ENCODE data around the gene TPR. TPM values are rescaled to one million over a fixed set of nuclear protein-coding genes. Genes with fewer than 3 reads are reported as not detected.

The TPR gene
- total RNA-seq, 1 donor = 68.8 TPM

- Histone ChIP-seq H3K27me3 (ENCODE audit: insufficient read depth, low read length) (no peaks in the 10 kb centered on the region), H3K4me1 (ENCODE audit: insufficient read depth, low read length) (no peaks in the 10 kb centered on the region), H3K36me3 (ENCODE audit: insufficient read depth, low read length) (peaks cover 7% of the 10 kb centered on the region), H3K27ac (ENCODE audit: low read depth, low read length) (no peak overlapping the region), H3K9me3 (ENCODE audit: low read depth, low read length) (no peaks in the 10 kb centered on the region), H3K79me2 (ENCODE audit: insufficient read depth, low read length) (no peaks in the 10 kb centered on the region), H4K20me1 (ENCODE audit: insufficient read depth, low read length) (peaks cover 4% of the 10 kb centered on the region), H3K4me3 (ENCODE audit: insufficient read depth, low read length) (no peak overlapping the region), H2AFZ (ENCODE audit: low read length) (no peak overlapping the region), H3K4me2 (ENCODE audit: insufficient read depth, low read length) (no peak overlapping the region)
- no peak for DNase-seq (ENCODE audit: insufficient read length, low spot score, missing footprints)
- no peak for TF ChIP-seq CTCF (IDR thresholded peaks at IDR 0.05; ENCODE audit: extremely low read depth, low read depth, low read length)
These were observed 68.5 kb downstream of the TPR start for GRCh38 chr1:186306533-186306932.

GRCh38 chr1:186304982-186305949 lies 69.8 kb downstream of the TPR start:
- no peak overlapping the region for H3K4me2 ChIP-seq (ENCODE audit: insufficient read depth, low read length)
- H4K20me1 ChIP-seq (ENCODE audit: insufficient read depth, low read length) = peaks cover 4% of the 10 kb centered on the region
- no peaks in the 10 kb centered on the region for H3K9me3 ChIP-seq (ENCODE audit: low read depth, low read length)
- no peaks in the 10 kb centered on the region for H3K27me3 ChIP-seq (ENCODE audit: insufficient read depth, low read length)
- no peaks in the 10 kb centered on the region for H3K36me3 ChIP-seq (ENCODE audit: insufficient read depth, low read length)
- H3K27ac ChIP-seq (ENCODE audit: low read depth, low read length) = no peak overlapping the region
- H3K4me1 ChIP-seq (ENCODE audit: insufficient read depth, low read length) = no peaks in the 10 kb centered on the region
- H3K79me2 ChIP-seq (ENCODE audit: insufficient read depth, low read length) = no peaks in the 10 kb centered on the region
- no peak overlapping the region for H3K4me3 ChIP-seq (ENCODE audit: insufficient read depth, low read length)
- peak; percentile 85 for DNase-seq (ENCODE audit: insufficient read length, low spot score, missing footprints)
- peak; percentile 64 for TF ChIP-seq CTCF (IDR thresholded peaks at IDR 0.05; ENCODE audit: extremely low read depth, low read depth, low read length)
- H2AFZ ChIP-seq (ENCODE audit: low read length) = no peak overlapping the region

- Histone ChIP-seq H3K4me3 (ENCODE audit: insufficient read depth, low read length) (no peak overlapping the region), H2AFZ (ENCODE audit: low read length) (no peak overlapping the region), H3K36me3 (ENCODE audit: insufficient read depth, low read length) (no peaks in the 10 kb centered on the region), H3K9me3 (ENCODE audit: low read depth, low read length) (no peaks in the 10 kb centered on the region), H3K27me3 (ENCODE audit: insufficient read depth, low read length) (no peaks in the 10 kb centered on the region), H3K4me1 (ENCODE audit: insufficient read depth, low read length) (no peaks in the 10 kb centered on the region), H3K4me2 (ENCODE audit: insufficient read depth, low read length) (no peak overlapping the region), H4K20me1 (ENCODE audit: insufficient read depth, low read length) (peaks cover 4% of the 10 kb centered on the region), H3K79me2 (ENCODE audit: insufficient read depth, low read length) (no peaks in the 10 kb centered on the region), H3K27ac (ENCODE audit: low read depth, low read length) (no peak overlapping the region)
- DNase-seq (ENCODE audit: insufficient read length, low spot score, missing footprints) = no peak
- no peak for TF ChIP-seq CTCF (IDR thresholded peaks at IDR 0.05; ENCODE audit: extremely low read depth, low read depth, low read length)
These were observed 71.1 kb downstream of the TPR start for GRCh38 chr1:186303911-186304310.

- H3K4me1 ChIP-seq (ENCODE audit: insufficient read depth, low read length) = no peaks in the 10 kb centered on the region
- no peak overlapping the region for H3K4me3 ChIP-seq (ENCODE audit: insufficient read depth, low read length)
- no peak overlapping the region for H3K4me2 ChIP-seq (ENCODE audit: insufficient read depth, low read length)
- H3K27me3 ChIP-seq (ENCODE audit: insufficient read depth, low read length) = no peaks in the 10 kb centered on the region
- no peaks in the 10 kb centered on the region for H4K20me1 ChIP-seq (ENCODE audit: insufficient read depth, low read length)
- no peak overlapping the region for H2AFZ ChIP-seq (ENCODE audit: low read length)
- no peak for TF ChIP-seq CTCF (IDR thresholded peaks at IDR 0.05; ENCODE audit: extremely low read depth, low read depth, low read length)
- H3K36me3 ChIP-seq (ENCODE audit: insufficient read depth, low read length) = no peaks in the 10 kb centered on the region
- no peaks in the 10 kb centered on the region for H3K9me3 ChIP-seq (ENCODE audit: low read depth, low read length)
- H3K79me2 ChIP-seq (ENCODE audit: insufficient read depth, low read length) = no peaks in the 10 kb centered on the region
- H3K27ac ChIP-seq (ENCODE audit: low read depth, low read length) = no peak overlapping the region
- DNase-seq (ENCODE audit: insufficient read length, low spot score, missing footprints) = peak; percentile 88
These were observed 72.6 kb downstream of the TPR start for GRCh38 chr1:186302381-186302920.
